OCI-M1 (cell line): Measurements from ENCODE around the gene GALNT18.
"Not testable (repeated sequence)": the region's sequence is repeated elsewhere in the genome, so short reads cannot be mapped to it uniquely, and the experiment has no call there.

Experiments used
- DNase-seq: peaks from one replicate; lab custom pipeline; 2025; lab: John Stamatoyannopoulos, UW

The GALNT18 gene

GRCh38 chr11:11384829-11385228, 237.0 kb downstream of the GALNT18 start:
- DNase-seq, result no peak

DNA sequence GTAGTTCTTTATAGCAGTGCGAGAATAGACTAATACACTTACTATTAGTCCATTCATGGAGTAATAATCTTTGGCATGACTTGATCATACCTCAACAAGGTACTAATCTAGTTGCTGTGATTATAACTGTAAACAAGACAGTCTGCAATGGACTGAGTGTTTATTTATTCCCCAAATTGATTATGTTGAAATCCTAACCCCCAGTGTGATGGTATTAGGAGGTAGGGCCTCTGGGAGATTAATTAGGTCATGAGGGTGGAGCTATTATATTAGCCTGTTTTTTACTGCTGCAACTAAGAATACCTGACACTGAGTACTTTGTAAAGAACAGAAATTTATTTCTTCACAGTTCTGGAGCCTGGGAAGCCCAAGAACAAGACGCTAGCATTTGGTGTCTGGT, 237.8 kb downstream of the GALNT18 start:
- no peak for DNase-seq

DNA sequence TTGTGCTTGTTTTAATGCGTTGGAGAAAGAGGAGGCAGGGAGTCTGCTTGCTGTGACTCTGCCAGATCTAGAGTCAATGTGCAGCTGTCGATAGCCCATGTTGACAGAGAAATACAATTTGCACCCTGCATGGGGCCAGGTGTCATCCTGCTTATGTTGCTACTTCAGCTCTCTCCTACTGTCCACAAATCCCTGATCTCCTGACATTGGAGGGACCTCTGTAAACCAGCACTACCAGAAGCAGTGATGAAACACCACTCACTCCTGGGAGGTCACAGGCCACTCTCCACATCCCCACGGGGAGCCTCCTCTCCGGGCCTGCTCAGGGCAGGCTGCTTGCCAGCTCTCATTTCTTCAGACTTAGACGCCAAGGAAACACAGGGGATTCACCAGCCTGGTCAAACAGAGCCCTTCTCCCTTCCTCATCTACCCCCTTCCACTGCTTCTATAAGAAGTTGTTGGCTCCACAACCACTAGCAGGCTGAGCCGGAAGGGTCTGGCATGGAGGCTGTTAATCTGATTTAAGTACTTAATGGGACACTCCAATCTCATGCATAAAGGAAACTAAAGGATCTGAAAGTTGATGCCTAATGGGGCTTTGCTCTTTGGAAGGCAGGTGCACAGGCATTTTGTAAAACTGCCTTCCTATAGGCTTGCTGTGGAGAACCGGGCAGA, 238.8 kb downstream of the GALNT18 start:
- DNase-seq, result no peak

GRCh38 chr11:11381471-11382105, 240.2 kb downstream of the GALNT18 start:
- DNase-seq, result no peak

DNA sequence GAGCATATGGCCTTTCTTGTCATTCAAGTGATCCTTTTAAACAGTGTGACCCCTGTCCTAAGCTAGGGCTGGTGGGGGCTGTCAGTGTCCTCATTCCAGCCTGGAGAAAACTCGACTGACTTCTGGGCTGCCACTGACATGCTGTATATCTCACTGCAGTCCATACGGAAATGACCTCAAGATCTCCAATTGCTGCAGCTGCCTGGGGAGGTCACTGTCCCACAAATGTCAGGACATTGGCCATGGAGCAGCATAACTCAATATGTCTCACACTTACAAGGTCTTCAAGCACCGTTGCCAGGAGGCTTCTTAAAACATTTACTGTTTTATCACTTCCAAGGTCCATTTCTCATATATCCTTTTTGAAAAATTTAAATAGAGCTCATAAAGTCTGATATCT, 240.9 kb downstream of the GALNT18 start:
- DNase-seq, result no peak

- no peak for DNase-seq
These were observed 241.5 kb downstream of the GALNT18 start for GRCh38 chr11:11380340-11380739.

DNA sequence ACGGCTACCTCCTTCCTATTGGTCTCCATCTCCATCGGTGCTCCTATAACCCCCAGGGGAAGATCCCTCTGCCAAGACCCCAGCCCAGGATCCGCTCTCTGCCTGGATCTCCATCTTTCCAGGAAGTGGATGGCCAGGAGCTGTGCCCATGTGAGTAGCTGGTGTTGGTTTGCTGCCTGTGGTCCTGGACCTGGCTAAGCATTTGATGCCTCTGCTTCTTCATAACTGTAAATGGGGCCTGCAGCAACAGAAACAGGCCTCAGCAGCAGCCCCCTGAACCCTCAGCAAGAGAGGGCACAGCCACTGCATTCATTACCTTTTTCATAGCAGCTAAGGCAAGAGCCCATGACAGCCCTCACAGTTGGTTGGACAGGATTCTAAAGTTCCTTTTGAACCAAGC, 242.1 kb downstream of the GALNT18 start:
- no peak for DNase-seq

- DNase-seq, result no peak
These were observed 243.4 kb downstream of the GALNT18 start for GRCh38 chr11:11378184-11378940.

DNA sequence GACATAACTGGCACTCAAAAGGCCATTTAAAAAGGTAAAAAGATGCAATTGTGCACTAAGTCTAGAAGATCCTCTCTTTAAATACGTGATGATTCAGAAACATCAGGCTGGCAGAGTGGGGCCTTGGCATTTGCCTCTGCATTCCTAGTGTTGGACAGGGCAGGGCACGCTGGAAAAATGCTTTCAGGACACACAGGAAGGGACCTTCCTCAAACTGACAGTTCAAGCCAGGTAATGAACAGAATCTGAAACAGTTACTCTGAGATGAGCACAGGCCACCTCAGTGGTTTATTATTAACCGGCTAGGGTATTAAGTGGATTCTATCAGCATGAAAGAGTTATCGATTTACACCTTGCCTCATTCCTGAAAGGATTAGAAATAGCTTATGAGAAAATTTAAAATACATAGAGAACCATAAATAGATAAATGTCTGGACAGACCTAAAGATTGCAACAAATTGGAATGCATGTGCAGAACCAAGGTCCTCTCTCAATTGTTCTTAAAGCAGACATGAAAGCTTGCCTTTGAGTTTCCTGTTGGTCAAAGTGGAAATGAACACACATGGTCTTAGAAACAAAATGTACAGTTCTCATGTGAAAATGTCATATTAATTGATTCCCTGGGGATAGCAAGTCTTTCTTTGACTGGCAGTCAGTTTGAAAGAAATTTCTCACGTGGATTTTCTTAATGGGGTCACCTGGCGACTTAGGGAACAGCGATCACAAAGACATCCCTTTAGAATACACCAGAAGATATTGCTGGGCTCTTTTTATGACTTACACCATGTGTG, 247.3 kb downstream of the GALNT18 start:
- no peak for DNase-seq

DNA sequence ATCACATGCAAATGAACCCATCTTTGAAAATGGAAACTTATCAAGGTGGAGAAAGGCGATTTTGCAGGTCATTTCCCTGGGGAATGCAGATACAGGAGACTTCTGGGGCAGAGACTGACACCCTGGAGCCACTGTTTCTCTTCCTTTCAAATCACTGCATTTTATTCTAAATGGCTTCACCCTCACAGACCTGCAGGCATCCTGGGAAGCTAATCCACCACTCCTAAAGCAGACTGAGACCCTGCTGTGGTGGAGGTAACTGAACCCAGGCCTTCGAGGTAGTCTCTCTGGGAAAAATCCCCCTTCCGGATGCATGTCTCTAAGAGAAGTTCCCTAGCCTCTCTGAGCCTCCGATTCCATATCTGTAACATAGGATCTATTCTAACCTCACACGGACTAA, 247.9 kb downstream of the GALNT18 start:
- no peak for DNase-seq

- DNase-seq, result no peak
These were observed 249.3 kb downstream of the GALNT18 start for GRCh38 chr11:11372461-11372860.

DNA sequence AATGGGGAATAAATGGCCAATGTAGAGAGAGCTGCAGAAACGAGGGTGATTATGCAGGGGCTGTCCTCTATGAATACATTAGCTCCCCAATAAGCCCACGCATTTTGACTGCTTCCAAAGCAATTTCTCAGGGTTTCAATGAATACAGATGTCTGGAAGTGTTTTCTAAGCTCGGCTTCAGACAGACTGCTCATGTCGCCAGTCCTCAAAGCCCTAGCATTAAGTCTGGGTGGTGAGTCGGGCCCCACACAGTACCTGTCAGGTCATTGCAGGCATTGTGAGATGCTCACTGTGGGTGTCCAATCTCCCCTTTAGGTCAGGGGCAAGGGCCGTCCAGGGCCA, 250.9 kb downstream of the GALNT18 start:
- no peak for DNase-seq

- DNase-seq, result no peak
These were observed 251.4 kb downstream of the GALNT18 start for GRCh38 chr11:11370255-11370961.

DNA sequence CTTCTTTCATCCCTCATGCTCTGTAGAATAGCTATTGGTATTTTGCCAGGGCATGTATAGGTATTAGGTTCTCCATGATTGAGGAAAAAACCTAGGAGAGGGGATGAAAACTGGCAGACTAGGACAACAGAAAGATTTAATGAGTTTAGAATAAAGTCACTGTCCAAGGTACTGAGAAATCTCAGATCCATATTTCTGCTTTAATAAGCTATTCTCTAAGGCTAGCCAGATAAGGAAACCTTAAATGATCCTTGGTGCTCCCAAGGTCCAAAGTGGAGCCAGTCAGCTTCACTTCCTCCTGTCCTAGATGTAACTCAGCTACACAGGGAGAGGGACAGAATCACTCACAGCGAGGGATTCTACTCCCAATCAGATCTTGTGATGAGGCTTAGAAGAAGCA, 255.0 kb downstream of the GALNT18 start:
- DNase-seq, result no peak

DNA sequence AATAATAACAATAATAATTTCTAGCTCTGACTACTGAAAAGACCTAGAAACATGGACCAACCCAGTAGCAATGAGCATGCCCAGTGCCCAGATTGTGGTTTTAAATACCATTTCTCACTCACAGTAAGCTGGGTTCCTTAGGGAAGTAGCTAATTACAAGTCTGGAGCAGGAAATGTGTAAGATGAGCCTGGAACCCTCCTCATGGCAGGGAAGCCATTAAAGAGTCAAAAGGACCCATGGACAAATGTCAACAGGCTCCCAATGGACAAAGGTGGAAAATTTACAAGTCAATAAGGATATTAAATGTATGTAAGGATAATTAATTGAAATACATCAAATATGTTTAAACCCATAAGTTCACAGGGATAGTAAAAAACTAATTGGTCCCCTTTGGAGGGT, 258.1 kb downstream of the GALNT18 start:
- no peak for DNase-seq

- DNase-seq, result no peak
These were observed 262.2 kb downstream of the GALNT18 start for GRCh38 chr11:11359611-11360010.

GRCh38 chr11:11356842-11357241, 265.0 kb downstream of the GALNT18 start:
- no peak for DNase-seq

DNA sequence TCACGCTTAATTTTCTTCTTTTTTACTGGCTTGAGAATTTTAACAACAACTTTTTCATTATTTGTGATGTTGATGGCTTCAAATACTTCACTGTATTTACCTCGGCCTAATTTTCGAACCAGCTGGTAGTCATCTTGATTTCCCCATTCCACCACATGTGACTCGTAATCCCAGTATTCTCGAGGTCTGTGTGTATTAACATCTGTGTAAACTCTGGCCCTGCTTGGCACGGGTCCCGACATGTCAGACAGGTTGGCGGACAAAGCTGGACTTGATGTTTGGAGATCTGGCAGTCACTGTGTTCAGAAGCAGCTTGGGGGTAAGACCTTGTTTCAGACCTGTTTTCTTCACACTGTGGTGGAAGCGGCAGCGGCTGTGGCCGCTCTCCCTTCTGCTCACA, 268.9 kb downstream of the GALNT18 start, which contains the start of gene CSNK2A3:
Gene CSNK2A3 (minus strand): TSS at position 373 of the 400 bp plus-strand sequence. CDS start 131 bp downstream, at position 242.
- DNase-seq, result not testable (repeated sequence)

GRCh38 chr11:11351851-11352250, 270.0 kb downstream of the GALNT18 start:
- not testable (repeated sequence) for DNase-seq

- no peak for DNase-seq
These were observed 270.7 kb downstream of the GALNT18 start for GRCh38 chr11:11351042-11351586.

DNA sequence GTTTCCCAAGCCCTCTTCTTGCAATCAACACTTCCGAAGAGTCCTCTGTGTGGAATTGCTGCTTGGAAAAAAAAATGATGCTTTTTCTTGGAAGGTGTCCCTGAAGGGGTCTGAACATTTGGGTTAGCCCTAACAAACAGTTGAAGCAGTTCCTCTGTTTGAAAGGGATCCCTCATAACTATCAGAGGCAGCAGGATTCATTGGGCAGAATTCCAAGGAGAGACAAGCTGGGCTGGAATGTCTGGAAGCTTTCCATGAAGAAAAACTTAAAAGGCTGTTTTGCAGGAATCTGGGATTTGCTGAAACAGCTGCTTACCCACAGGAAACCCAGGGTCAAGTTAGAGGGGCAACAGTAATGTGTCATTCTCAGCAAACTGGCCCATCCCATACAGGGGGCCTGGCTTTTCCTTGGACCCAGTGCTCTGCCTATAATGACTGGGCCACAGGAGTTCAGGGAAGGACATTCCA, 271.9 kb downstream of the GALNT18 start:
- DNase-seq, result no peak
